K562 (cell line): ENCODE results near the gene OIT3. TPM values are rescaled to one million over a fixed set of nuclear protein-coding genes. Genes with fewer than 3 reads are reported as not detected.
A peak's percentile ranks its signal among the peaks of the same experiment; 100 is the strongest.

Experiments used
- CBFA2T3 ChIP-seq: fragments of 450-650 bp; IDR thresholded peaks from 2 replicates; pipeline ENCODE4 v1.6.1; 2017
- LCOR ChIP-seq: sonication (generic); formaldehyde crosslinking; IDR thresholded peaks from 2 replicates; pipeline ENCODE4 v1.8.0; 2022; ENCODE audit warnings: mild to moderate bottlenecking, missing genetic modification reagents
- MEF2D ChIP-seq: conservative IDR thresholded peaks from 2 replicates; pipeline ENCODE4 v1.6.1; 2016; ENCODE audit warnings: low read depth, missing genetic modification characterization, missing compliant biosample characterization
- MTF1 ChIP-seq: fragments of 250-450 bp; sonication (Bioruptor Pico); IDR thresholded peaks from 2 replicates; pipeline ENCODE4 v1.9.0; 2021; ENCODE audit warnings: moderate library complexity, mild to moderate bottlenecking, inconsistent platforms, borderline replicate concordance
- MXI1 ChIP-seq: IDR thresholded peaks from 2 replicates; pipeline ENCODE4 v1.6.1; 2011; ENCODE audit warnings: low read depth, mild to moderate bottlenecking, improper control_type of control experiment, low read length
- NFATC3 ChIP-seq: fragments of 450-650 bp; IDR thresholded peaks from 2 replicates; pipeline ENCODE4 v1.6.1; 2017; ENCODE audit warnings: mild to moderate bottlenecking
- POU5F1 ChIP-seq: fragments of 150-350 bp; IDR thresholded peaks from 2 replicates; pipeline ENCODE4 v1.6.1; 2014; ENCODE audit warnings: borderline replicate concordance, low read length, low read depth, mild to moderate bottlenecking; ENCODE audit not compliant: partially characterized antibody
- RBM39 ChIP-seq: fragments of 200-400 bp; formaldehyde crosslinking; optimal IDR thresholded peaks from 2 replicates; pipeline ENCODE3; 2018; ENCODE audit warnings: low read depth, low read length
- RNF2 ChIP-seq: sonication (generic); IDR thresholded peaks from 2 replicates; pipeline ENCODE4 v1.6.1; 2016
- SMC3 ChIP-seq: conservative IDR thresholded peaks from 2 replicates; pipeline ENCODE4 v1.6.1; 2011; ENCODE audit warnings: low read depth, low read length, improper control_type of control experiment; ENCODE audit not compliant: insufficient read depth
- SOX6 ChIP-seq: fragments of 450-650 bp; IDR thresholded peaks from 2 replicates; pipeline ENCODE4 v1.6.1; 2014; ENCODE audit warnings: mild to moderate bottlenecking
- STAG1 ChIP-seq: sonication (generic); formaldehyde crosslinking; IDR thresholded peaks from 2 replicates; pipeline ENCODE4 v1.5.0; 2020; ENCODE audit warnings: missing genetic modification reagents, borderline replicate concordance
- ZNF121 ChIP-seq: sonication (generic); formaldehyde crosslinking; conservative IDR thresholded peaks from 2 replicates; pipeline ENCODE4 v1.8.0; 2022; ENCODE audit warnings: missing genetic modification reagents
- ZNF668 ChIP-seq: fragments of 250-450 bp; sonication (Bioruptor Pico); IDR thresholded peaks from 2 replicates; pipeline ENCODE4 v1.8.0; 2022; ENCODE audit warnings: mild to moderate bottlenecking, inconsistent platforms
- polyA plus RNA-seq, 8 experiments: library from polyadenylated mRNA; depleted of rRNA in 4 of 8; stranded (reverse) in 5 of 8; unstranded in 3 of 8; fragments of >200 nt; fragmentation: Nextera tagmentation in 2 of 8; fragmentation: Illumina TruSeq in 1 of 8; extraction: Ambion mirVana in 2 of 8; extraction: Trizol in 1 of 8; gene quantifications; 2 replicates each; pipeline versions ENCODE4 v1.2.1 to v1.2.3, GENCODE V29; 2011 to 2014; ENCODE audit warnings: inconsistent platforms in 1 of 8, missing spikeins in 1 of 8
- total RNA-seq, 7 experiments: library from RNA; depleted of rRNA in 6 of 7; stranded (reverse); fragments of >200 nt in 6 of 7; fragmentation: Illumina TruSeq in 2 of 7; extraction: Trizol in 2 of 7; gene quantifications; 2 replicates each; pipeline versions ENCODE4 v1.2.1 to v1.2.3, GENCODE V29; 2011 to 2021; ENCODE audit warnings: low replicate concordance in 1 of 7
- TF ChIP-seq, protein P1 (sequence below): fragments of 250-450 bp; sonication (Bioruptor Pico); IDR thresholded peaks from 2 replicates; pipeline ENCODE4 v1.8.0; 2022; ENCODE audit warnings: inconsistent platforms
- TF ChIP-seq, protein P2 (sequence below): fragments of 450-650 bp; IDR thresholded peaks from 2 replicates; pipeline ENCODE4 v1.6.1; 2014; ENCODE audit warnings: low read depth, mild to moderate bottlenecking, moderate library complexity, borderline replicate concordance
- TF ChIP-seq, protein P3 (sequence below): fragments of 450-650 bp; IDR thresholded peaks from 2 replicates; pipeline ENCODE4 v1.6.1; 2016; ENCODE audit warnings: antibody characterized with exemption
- TF ChIP-seq, protein P4 (sequence below): sonication (generic); formaldehyde crosslinking; IDR thresholded peaks from 2 replicates; pipeline ENCODE4 v1.9.0; 2022; ENCODE audit warnings: mild to moderate bottlenecking, missing genetic modification reagents
- TF ChIP-seq, protein P5 (sequence below): IDR thresholded peaks from 2 replicates; pipeline ENCODE4 v1.6.1; 2011; ENCODE audit not compliant: insufficient read length; ENCODE audit errors: extremely low read depth
- TF ChIP-seq, protein P6 (sequence below): sonication (generic); formaldehyde crosslinking; IDR thresholded peaks from 2 replicates; pipeline ENCODE4 v1.8.0; 2022; ENCODE audit warnings: mild to moderate bottlenecking, missing genetic modification reagents
- TF ChIP-seq, protein P7 (sequence below): sonication (generic); formaldehyde crosslinking; IDR thresholded peaks from 2 replicates; pipeline ENCODE4 v1.8.0; 2022; ENCODE audit warnings: mild to moderate bottlenecking, missing genetic modification reagents

Gene OIT3
- total and polyA plus RNA-seq, 9 of the 15 experiments (the other 6 are each of a cell fraction or from before 2014, with no cell fraction given), result not detected

DNA sequence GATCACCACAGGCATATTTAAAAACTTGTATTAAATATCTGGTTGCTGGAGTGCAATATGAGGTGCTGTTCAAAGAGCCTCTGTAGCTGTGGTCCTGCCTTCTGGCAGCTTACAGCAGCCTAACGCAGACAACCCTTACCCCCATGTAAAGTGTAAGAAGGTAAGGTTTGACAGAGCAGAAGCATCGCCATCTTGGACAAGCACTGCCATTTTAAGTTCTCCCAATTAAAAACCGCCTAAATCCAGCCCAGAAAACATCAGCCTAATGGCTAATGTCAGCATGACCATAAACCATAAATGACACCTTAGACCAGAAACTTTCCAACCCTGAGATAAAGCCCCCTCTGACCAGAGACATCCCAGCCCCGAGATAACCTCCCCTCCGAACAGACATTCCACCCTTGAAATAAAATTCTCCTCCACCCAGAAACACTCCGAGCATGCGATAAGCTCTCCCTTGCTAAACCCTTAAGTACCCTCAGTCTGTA is 5.3 kb upstream of the OIT3 start (continued):
- TF ChIP-seq SMC3, result no peak
- no peak for TF ChIP-seq SOX6
- TF ChIP-seq, protein P1, sequence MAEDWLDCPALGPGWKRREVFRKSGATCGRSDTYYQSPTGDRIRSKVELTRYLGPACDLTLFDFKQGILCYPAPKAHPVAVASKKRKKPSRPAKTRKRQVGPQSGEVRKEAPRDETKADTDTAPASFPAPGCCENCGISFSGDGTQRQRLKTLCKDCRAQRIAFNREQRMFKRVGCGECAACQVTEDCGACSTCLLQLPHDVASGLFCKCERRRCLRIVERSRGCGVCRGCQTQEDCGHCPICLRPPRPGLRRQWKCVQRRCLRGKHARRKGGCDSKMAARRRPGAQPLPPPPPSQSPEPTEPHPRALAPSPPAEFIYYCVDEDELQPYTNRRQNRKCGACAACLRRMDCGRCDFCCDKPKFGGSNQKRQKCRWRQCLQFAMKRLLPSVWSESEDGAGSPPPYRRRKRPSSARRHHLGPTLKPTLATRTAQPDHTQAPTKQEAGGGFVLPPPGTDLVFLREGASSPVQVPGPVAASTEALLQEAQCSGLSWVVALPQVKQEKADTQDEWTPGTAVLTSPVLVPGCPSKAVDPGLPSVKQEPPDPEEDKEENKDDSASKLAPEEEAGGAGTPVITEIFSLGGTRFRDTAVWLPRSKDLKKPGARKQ (CRISPR knock-in tag), result no peak
- no peak for TF ChIP-seq POU5F1
- TF ChIP-seq, protein P2, sequence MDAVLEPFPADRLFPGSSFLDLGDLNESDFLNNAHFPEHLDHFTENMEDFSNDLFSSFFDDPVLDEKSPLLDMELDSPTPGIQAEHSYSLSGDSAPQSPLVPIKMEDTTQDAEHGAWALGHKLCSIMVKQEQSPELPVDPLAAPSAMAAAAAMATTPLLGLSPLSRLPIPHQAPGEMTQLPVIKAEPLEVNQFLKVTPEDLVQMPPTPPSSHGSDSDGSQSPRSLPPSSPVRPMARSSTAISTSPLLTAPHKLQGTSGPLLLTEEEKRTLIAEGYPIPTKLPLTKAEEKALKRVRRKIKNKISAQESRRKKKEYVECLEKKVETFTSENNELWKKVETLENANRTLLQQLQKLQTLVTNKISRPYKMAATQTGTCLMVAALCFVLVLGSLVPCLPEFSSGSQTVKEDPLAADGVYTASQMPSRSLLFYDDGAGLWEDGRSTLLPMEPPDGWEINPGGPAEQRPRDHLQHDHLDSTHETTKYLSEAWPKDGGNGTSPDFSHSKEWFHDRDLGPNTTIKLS, result no peak
- no peak for TF ChIP-seq RBM39
- TF ChIP-seq, protein P3, sequence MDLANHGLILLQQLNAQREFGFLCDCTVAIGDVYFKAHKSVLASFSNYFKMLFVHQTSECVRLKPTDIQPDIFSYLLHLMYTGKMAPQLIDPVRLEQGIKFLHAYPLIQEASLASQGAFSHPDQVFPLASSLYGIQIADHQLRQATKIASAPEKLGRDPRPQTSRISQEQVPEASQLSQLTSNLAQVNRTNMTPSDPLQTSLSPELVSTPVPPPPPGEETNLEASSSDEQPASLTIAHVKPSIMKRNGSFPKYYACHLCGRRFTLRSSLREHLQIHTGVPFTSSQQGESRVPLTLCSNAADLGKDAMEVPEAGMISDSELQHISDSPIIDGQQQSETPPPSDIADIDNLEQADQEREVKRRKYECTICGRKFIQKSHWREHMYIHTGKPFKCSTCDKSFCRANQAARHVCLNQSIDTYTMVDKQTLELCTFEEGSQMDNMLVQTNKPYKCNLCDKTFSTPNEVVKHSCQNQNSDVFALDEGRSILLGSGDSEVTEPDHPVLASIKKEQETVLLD, result no peak
- peak; percentile 79; the same call in 1 of the 2 replicates for TF ChIP-seq MEF2D (tag)
- TF ChIP-seq LCOR, result no peak; the same call in 1 of the 2 replicates
- TF ChIP-seq MXI1, result no peak
- TF ChIP-seq ZNF668 (CRISPR knock-in tag), result peak; percentile 89
- TF ChIP-seq CBFA2T3, result peak; percentile 83
- TF ChIP-seq, protein P4, sequence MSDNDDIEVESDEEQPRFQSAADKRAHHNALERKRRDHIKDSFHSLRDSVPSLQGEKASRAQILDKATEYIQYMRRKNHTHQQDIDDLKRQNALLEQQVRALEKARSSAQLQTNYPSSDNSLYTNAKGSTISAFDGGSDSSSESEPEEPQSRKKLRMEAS (CRISPR knock-in tag), result no peak
- TF ChIP-seq, protein P5, sequence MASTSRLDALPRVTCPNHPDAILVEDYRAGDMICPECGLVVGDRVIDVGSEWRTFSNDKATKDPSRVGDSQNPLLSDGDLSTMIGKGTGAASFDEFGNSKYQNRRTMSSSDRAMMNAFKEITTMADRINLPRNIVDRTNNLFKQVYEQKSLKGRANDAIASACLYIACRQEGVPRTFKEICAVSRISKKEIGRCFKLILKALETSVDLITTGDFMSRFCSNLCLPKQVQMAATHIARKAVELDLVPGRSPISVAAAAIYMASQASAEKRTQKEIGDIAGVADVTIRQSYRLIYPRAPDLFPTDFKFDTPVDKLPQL, result no peak
- TF ChIP-seq NFATC3, result no peak
- TF ChIP-seq MTF1 (CRISPR knock-in tag), result no peak
- TF ChIP-seq, protein P6, sequence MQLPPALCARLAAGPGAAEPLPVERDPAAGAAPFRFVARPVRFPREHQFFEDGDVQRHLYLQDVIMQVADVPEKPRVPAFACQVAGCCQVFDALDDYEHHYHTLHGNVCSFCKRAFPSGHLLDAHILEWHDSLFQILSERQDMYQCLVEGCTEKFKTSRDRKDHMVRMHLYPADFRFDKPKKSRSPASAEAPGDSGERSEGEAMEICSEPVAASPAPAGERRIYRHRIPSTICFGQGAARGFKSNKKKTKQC (CRISPR knock-in tag), result no peak
- TF ChIP-seq ZNF121, result no peak
- TF ChIP-seq, protein P7, sequence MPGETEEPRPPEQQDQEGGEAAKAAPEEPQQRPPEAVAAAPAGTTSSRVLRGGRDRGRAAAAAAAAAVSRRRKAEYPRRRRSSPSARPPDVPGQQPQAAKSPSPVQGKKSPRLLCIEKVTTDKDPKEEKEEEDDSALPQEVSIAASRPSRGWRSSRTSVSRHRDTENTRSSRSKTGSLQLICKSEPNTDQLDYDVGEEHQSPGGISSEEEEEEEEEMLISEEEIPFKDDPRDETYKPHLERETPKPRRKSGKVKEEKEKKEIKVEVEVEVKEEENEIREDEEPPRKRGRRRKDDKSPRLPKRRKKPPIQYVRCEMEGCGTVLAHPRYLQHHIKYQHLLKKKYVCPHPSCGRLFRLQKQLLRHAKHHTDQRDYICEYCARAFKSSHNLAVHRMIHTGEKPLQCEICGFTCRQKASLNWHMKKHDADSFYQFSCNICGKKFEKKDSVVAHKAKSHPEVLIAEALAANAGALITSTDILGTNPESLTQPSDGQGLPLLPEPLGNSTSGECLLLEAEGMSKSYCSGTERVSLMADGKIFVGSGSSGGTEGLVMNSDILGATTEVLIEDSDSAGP (CRISPR knock-in tag), result no peak
- no peak for TF ChIP-seq RNF2
- TF ChIP-seq STAG1 (CRISPR knock-in tag), result no peak
